Stimulated activated CD4-positive, alpha-beta T cell treated with anti-CD3 and anti-CD28 coated beads, Interleukin-2, amount 100 ng/mL, for 4 hours (primary cell): ENCODE data around the gene CTAGE9.
"Not testable (repeated sequence)": the region's sequence is repeated elsewhere in the genome, so short reads cannot be mapped to it uniquely, and the experiment has no call there.

Experiments
- DNase-seq: peaks from one replicate; pipeline ENCODE4 v3.0.0-alpha.2; 2020; ENCODE audit warnings: low read depth

The CTAGE9 gene

DNA sequence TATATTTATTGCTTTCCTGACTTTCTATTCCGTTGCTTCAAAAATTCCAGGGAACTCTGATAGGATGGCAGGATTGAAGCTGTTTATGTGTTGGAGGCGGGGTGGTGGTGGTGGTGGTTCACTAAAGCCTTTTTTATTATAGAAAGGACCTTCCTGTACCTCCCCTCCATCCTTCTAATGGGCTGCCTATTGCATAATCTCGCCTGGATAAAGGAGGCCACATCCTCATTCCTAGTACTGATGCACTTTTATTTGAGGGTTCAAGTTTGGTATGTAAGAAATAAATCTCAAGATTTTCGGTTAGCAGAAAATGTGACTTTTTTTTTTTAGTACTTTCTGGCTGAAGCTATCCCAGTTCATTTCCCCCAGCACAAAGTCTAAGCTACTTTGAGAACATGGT lies 18.7 kb upstream of the CTAGE9 start:
- no peak for DNase-seq

DNA sequence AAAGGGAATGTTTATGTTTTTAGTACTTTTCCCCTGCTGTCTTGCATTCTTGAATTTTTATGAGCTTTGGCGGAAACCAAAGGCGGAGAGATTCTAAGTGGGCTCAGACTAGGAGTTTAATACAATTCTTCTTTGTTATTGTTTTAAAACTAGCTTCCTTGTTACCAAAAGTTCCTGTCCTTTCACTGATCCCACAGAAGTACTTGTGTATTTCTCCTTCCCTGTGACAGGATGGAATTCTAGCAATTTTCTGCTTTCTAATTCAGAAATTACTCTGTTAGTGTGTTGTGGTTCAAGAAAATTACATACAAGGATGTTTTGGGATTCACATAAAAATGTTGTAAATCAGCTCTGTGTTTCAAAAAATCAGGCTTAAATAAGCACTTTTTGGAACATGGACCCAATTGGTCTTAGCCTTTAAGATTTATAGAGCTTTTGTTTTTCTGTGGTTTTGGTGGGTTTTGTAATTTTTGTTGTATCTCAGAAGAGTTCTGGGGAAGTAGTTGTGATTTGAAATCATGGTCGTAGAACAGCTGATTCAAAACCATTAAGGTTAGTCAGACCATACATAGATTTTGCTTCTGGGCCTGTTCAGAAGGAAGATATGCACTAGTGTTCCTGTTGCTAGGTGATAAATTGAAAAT lies 17.6 kb upstream of the CTAGE9 start:
- no peak for DNase-seq

DNA sequence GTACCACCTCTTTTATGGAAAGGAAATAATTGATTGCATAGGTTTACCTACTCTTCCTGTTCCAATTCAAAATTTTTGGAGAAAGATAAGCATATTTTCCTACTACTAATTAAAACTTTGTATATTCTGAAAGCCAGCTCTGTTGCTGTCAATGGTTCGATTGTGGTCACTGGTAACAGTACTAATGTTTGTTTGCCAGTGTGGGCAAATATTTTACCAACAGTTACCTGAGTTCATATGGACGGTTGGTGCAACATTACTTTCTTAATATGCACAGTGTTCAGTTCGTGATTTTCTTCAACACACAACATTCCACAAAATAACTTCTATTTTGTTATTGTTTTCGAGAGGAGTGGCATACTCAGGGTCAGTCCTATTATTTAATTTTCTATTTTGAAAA lies 17.1 kb upstream of the CTAGE9 start:
- DNase-seq = no peak

DNA sequence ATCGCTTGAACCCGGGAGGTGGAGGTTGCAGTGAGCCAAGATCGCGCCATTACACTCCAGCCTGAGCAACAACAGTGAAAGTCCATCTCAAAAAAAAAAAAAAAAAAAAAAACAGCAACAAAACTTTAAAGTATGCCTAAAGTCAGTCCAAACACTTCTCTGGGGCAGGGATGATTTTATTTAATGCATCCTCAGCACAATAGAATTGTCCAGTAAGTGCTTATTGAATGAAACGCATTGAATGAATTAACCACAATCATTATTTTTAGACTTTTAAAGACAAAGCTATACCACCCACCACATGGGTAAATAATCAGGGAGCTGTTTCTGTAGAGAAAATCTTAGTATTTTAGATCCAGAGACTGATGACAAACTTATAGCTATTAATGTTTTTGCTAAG lies 16.6 kb upstream of the CTAGE9 start:
- no peak for DNase-seq

DNA sequence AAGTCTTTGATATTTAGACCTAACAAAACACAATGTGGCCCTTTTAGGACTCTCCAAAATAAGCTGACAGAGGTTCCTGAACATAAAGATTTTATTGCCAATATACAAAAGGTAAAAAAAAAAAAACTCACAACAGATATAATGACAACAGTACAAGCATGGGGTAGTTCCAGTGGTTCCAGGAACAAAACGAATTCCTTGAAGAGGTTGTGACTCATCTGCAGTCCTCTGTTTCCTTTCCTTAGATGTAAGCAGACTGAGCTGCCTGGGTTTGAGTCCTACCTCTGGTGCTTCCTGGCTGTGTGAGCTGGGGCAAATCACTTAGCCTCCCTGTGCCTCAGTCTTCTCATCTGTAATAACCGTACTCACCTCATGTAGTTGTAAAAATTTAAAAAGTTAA lies 13.3 kb upstream of the CTAGE9 start:
- DNase-seq = no peak

DNA sequence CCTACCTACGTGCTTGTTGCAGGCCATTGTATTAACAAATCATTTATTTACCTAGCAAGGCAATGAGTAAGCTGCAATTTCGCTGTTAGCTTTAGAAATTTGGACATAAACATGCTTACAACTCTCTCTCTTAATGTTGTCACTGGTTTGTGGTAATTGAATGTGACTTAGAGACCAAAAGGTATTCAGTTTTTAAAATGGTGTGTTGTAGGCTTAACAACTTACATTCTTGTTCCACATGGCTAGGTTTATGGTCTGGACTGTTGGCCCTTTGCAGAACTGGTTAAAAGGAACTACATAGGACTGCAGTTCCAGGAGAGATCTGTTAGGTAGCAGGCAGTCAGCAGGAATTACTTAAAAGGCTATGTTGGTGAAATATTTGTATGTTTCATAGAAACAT lies 10.3 kb upstream of the CTAGE9 start:
- no peak for DNase-seq

DNA sequence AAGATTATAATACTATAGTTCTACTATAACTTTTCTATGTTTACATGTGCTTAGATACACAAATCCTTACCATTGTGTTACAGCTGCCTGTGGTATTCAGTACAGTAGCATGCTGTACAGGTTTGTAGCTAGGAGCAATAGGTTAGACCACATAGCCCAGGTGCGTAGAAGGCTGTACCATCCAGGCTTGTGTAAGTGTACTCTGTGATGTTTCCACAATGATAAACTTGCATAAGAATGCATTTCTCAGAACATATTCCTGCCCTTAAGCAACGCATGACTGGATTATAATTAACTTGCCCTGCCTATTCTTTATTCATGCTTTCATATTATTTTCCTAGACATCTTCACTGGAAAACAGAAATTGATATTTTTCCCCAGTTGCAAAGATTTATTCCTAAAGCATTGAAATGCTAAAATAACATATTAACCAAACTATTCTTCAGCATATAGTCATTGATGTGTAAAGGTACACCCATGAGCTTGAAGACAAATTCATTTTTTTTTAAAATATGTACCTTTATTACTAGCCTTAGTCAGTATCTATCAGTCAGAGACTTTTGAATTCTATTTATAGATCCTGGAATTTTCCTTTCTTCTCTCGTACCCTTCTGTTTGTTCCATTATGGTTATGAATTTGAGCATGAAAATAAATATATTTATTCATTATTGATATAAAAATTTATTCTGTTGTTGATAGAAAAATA lies 7.2 kb upstream of the CTAGE9 start:
- DNase-seq = no peak

DNA sequence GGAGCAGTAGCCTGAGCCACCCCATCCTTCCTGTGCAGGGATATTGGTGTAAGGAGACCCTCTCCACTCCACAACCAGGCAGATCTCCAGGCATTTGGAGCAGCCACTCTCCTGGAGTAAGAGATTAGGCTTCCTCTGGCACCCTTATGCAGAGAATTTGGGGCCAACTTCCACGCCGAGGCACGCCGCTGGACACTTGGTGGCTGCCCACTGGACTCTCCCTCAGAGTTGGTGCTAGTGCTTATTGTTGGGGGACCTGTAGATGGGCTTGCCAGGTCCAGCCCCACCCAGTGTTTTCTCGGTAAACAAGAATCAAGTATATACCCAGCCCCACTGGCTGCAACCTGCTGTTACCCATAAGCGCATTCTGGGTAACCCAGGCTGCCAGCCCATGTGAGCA lies 4.8 kb upstream of the CTAGE9 start:
- not testable (repeated sequence) for DNase-seq

DNA sequence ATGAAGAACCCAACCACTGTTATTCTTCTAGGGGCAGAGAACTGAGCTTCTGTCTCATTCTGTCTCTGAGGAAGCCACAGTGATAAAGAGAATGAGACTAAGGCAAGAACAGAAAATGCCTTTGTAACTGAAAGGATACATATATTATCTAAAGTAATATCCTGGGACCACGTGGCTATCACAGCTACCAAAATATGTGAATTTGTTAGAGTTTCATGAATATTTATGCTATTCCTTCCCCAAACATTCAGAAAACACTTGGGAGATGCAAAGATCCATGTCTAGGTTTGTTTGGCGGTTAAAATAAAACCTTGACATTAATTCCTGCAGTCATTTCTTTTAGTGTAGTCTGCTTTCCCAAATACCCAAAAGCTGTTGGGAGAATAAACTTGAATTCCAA lies 6.9 kb downstream of the CTAGE9 start:
- DNase-seq = not testable (repeated sequence)

DNA sequence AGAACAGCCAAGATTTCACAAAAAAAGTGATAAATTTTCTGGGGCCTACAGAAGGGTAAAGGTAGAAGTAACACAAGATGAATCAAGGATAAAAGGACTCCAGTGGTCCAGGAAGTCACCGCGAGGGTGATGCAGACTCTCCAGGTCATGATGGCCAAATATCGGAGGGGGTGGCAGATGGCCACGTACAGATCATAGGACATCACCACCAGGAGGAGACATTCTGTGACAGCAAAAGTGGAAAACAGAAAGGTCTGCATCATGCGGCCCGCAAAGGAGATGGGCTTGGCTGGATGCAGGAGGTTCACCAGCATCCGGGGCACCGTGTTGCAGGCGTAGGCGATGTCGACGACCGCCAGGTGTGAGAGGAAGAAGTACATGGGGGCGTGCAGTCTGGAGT lies 10.0 kb downstream of the CTAGE9 start:
- DNase-seq = not testable (repeated sequence)

DNA sequence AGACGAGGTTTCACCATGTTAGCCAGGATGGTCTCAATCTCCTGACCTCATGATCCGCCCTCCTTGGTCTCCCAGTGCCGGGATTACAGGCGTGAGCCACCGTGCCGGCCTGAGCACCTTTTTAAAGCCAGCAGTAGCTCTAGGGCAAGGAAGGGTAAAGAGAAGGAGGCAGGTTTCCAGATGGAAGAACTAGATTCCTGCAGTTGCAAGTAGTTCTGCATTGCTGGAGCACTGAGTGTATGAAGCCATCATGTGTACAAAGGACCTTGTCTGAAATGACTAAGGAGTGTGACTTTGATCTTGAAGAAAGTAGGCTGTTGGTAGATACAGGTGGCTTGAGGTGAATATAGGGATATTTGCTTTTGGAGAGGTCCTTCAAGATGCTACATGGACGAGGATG lies 13.9 kb downstream of the CTAGE9 start:
- no peak for DNase-seq

DNA sequence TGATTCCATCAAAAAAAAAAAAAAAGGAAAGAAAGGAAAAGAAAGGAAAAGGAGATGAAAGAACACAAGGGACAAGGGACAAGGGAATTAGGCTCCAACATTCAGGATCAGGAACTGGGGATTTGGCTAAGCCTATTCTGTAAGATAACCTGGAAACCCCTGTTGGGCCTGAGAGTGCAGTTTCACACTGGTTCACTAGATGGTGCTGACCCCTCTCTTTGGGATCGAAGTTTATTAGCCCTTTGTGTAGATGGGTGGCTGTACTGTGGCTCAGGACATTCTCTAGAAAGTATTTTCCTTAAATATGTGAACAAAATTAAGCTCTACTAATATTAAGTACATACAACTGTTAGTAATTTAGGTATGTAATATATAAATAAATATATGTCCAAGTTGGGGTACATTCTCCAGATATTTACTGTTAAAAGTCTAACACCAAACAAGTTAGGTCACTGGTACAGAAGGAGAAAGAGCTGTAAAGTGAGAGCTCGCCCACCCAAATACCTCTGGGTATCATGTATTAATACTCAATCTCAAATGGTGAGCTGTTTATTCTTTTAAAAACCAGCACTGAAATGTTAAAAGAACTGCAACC lies 15.9 kb downstream of the CTAGE9 start:
- DNase-seq = no peak

DNA sequence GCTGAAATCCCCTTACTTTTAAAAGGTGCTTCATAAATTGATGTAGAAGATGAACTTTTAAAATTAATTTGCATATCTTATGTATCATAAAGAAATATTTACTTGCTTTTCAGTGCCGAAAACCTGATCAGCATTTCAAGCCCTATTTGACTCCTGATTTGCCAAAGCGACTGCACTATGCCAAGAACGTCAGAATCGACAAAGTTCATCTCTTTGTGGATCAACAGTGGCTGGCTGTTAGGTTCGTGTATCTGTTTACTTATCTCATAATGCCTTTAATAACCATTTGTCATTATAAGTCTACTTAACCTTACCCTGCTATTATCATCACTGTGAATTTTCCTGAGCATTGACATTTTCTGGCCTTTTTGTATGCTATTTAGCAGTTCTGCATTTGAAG lies 17.4 kb downstream of the CTAGE9 start:
- no peak for DNase-seq

DNA sequence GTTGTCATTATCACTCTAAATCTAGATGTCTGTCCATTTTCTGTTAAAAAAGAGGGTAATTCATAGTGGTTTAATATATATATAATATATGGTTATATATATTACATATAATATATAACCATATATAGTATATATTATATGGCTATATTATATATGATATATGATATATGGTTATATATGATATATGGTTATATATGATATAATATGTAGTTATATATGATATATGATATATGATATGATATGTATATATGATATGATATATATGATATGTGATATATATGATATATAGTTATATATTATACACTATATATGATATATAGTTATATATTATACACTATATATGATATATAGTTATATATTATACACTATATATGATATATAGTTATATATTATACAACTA lies 18.2 kb downstream of the CTAGE9 start:
- no peak for DNase-seq

DNA sequence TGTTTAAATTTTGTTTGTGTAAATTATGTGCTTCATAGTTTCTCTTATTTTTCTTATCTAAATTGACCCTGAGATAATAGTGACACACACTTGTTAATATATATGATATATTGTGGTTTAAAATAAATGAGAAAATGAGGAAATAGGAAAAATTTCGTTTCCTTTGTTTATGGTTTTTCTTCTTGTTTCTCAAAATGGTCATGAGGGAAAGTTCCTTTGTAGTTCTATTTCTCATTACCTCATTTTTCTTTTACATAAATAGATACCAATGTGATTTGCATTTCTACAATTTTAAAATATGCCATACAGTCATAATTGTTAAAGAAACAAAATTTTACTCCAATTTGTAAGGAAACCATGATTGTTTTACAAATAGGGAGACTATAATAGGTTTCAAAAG lies 18.8 kb downstream of the CTAGE9 start:
- no peak for DNase-seq

DNA sequence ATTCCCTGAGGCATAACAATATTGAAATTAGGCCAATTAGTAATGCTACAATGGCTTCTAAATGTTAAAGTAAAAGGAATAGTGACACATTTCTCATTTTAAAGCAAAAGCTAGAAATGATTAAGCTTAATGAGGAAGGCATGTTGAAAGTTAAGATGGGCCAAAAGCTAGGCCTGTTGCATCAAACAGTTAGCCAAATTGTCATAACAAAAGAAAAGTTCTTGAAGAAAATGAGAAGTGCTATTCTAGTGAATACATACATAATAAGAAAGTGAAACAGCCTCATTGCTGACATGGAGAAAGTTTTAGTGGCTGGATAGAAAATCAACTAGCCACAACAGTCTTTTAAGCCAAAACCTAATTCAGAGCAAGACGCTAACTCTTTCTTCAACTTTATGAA lies 22.5 kb downstream of the CTAGE9 start:
- no peak for DNase-seq

DNA sequence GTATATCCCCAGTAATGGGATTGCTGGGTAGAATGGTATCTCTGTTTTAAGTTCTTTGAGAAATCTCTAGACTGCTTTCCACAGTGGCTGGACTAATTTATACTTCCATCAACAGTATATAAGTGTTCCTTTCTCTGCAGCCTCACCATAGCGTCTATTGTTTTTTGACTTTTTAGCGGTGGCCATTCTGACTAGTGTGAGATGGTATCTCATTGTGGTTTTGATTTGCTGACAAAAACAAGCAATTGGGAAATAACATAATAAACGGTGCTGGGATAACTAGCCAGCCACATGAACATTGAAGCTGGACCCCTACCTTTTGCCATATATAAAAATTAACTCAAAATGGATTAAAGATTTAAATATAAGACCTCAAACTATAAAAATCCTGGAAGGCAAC lies 23.8 kb downstream of the CTAGE9 start:
- DNase-seq = no peak

DNA sequence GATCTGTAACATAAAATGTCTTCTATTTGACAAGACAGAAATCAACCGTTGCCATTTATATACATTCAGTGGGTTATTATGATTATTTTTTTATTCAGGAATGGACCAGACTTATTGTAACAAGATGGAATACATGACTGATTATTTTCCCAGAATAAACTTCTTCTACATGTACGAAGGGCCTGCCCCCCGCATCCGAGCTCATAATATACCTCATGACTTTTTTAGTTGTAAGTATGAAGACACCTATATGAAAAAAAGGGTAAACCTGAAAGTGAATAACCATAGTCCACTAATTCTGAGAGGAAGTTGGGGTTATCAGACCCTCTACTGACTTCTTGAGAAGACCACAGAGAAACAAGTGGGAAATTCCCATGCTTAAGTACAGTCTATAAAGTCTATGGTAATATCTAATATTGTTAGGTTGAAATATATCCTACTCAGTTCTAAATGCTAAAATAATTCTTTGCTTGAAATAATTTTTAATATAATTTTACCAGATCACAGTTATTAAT lies 25.5 kb downstream of the CTAGE9 start:
- no peak for DNase-seq

DNA sequence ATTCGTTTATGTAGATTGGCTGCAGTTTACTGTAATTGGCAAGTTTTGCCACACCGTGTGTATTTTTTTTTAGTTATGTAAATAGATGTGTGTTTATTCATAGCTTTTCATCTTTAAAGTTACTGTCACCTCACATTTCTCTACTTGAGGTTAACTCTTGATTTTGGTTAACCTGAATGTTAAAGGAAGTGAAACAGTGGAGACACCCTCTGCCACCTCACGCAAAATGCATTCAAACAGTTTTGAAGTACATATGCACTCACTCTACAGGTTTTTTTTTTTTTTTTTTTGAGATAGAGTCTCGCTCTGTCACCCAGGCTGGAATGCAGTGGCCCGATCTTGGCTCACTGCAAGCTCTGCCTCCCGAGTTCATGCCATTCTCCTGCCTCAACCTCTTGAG lies 27.3 kb downstream of the CTAGE9 start:
- no peak for DNase-seq

DNA sequence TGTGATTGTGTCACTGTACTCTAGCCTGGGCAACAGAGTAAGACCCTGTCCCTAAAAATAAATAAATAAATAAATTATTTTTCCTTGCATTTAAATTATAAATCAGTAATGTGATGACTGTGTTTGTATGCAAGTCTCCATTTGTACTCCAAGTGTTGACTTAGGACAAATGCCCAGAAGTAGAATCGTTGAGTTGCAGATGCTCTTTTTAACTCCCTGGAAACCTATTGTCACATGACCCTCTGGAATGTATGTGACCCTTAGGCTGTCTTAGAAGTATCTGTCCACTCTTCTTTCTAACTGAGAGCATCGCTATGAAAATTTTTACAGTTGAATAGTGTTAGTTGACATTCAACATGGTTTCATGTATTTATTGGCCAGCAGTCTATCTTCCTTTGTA lies 28.4 kb downstream of the CTAGE9 start:
- no peak for DNase-seq

DNA sequence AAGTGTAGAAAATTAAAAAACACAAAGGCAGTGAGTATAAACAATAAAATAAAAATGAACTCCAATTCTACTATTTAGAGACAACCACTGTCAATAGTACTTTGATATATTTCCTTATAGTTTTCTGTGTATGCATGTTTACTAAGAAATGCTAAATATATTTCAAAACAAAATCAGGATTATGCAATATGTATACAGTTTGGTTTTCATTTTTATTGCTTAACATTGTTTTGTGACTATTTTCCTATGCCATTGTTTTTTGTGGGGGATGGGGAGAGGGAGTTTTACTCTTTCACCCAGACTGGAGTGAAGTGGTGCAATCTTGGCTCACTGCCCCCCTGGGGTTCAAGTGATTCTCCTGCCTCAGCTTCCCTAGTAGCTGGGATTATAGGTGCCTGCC lies 29.2 kb downstream of the CTAGE9 start:
- DNase-seq = no peak

DNA sequence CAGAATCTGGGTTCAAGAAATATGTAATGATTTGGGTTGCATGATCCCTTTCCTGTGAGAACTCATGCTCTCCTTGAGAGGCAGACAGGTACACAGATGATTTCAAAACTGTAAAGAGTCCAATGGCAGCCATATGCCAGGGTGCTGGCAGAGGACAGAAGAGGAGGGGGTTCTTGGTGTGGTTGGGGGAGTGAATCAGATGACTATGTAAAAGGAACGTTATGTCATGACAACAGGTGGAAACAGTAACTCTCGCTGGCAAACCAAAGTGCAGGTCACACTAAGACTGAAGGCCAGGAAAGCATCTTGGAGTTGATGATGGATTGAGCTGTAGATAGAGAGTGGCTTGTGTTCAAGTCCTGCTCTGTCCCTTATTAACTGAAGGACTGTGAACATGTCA lies 29.9 kb downstream of the CTAGE9 start:
- DNase-seq = no peak

DNA sequence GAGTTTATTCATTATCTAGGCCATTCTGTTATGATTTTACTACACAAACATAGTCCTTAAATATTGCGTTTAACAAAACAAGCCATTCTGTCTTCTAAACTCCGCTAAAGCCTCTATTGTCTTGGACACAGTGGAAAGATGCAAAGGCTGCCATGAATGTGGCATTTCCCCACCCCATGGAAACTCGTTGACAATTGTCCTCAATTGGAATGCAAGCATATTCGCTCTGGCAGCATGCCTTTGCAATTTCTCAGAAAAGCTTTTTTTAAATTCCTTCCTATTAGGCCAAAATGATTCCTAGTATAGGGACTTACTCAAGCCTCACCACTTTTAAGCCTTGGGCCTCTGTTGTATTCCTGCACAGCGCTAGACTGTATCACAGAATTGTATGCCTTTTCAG lies 32.4 kb downstream of the CTAGE9 start:
- no peak for DNase-seq

DNA sequence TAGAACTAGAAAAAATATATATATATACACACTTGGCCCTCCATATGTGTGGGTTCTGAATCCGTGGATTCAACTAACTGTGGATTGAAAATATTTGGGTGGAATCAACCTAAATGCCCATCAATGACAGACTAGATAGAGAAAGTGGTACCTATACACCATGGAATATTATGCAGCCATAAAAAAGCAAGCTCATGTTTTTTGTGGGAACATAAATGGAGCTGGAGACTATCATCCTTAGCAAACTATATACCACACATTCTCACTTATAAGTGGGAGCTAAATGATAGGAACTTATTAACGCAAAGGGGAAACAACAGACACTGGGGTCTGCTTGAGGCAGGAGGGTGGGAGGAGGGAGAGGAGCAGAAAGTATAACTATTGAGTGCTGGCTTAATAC lies 37.6 kb downstream of the CTAGE9 start:
- no peak for DNase-seq
